ENCODE data around the gene EFNA5.

The EFNA5 gene

GRCh38 chr5:107539726-107540330 is 130.9 kb downstream of the EFNA5 start:
- Histone ChIP-seq H2AFZ (ENCODE audit: low read length) (no peak overlapping the region), H3K4me1 (ENCODE audit: insufficient read depth, low read length, severe bottlenecking) (peaks cover 64% of the 10 kb centered on the region), H3K27ac (ENCODE audit: low read depth, low read length, poor library complexity, severe bottlenecking) (peak overlapping the region; percentile 88), H3K9me2 (ENCODE audit: low read depth, low read length) (no peaks in the 10 kb centered on the region), H3K9me3 (ENCODE audit: low read length) (no peaks in the 10 kb centered on the region), H3F3A (ENCODE audit: insufficient read depth, low read length) (no peaks in the 10 kb centered on the region), H3K9ac (ENCODE audit: low read length) (no peak overlapping the region), H3K4me3 (ENCODE audit: low read depth, low read length, poor library complexity, severe bottlenecking) (no peak overlapping the region), H3K79me2 (ENCODE audit: insufficient read depth, low read length) (no peaks in the 10 kb centered on the region), H3K36me3 (ENCODE audit: insufficient read depth, low read length) (no peaks in the 10 kb centered on the region), H3K27me3 (ENCODE audit: insufficient read depth, low read length) (no peaks in the 10 kb centered on the region), H4K20me1 (ENCODE audit: insufficient read depth, low read length) (no peaks in the 10 kb centered on the region), H3K4me2 (ENCODE audit: low read length) (no peak overlapping the region)
- TF ChIP-seq EZH2 (IDR thresholded peaks at IDR 0.05; ENCODE audit: borderline replicate concordance, low read length) (no peak), CTCF (IDR thresholded peaks at IDR 0.05; ENCODE audit: low read length) (no peak)

- H3K27me3 ChIP-seq (ENCODE audit: insufficient read depth, low read length) = no peaks in the 10 kb centered on the region
- H3K4me2 ChIP-seq (ENCODE audit: low read length) = peak overlapping the region; percentile 47
- peak overlapping the region; percentile 88 for H3K27ac ChIP-seq (ENCODE audit: low read depth, low read length, poor library complexity, severe bottlenecking)
- H3K4me3 ChIP-seq (ENCODE audit: low read depth, low read length, poor library complexity, severe bottlenecking) = no peak overlapping the region
- TF ChIP-seq EZH2 (IDR thresholded peaks at IDR 0.05; ENCODE audit: borderline replicate concordance, low read length) (no peak), CTCF (IDR thresholded peaks at IDR 0.05; ENCODE audit: low read length) (no peak)
- H2AFZ ChIP-seq (ENCODE audit: low read length) = no peak overlapping the region
- H3K9ac ChIP-seq (ENCODE audit: low read length) = peak overlapping the region; percentile 21; the same call in 1 of the 2 replicates
- no peaks in the 10 kb centered on the region for H3K9me2 ChIP-seq (ENCODE audit: low read depth, low read length)
- H3K79me2 ChIP-seq (ENCODE audit: insufficient read depth, low read length) = no peaks in the 10 kb centered on the region
- no peaks in the 10 kb centered on the region for H3F3A ChIP-seq (ENCODE audit: insufficient read depth, low read length)
- H3K9me3 ChIP-seq (ENCODE audit: low read length) = no peaks in the 10 kb centered on the region
- H3K4me1 ChIP-seq (ENCODE audit: insufficient read depth, low read length, severe bottlenecking) = peaks cover 55% of the 10 kb centered on the region
- no peaks in the 10 kb centered on the region for H3K36me3 ChIP-seq (ENCODE audit: insufficient read depth, low read length)
- no peaks in the 10 kb centered on the region for H4K20me1 ChIP-seq (ENCODE audit: insufficient read depth, low read length)
Observed at GRCh38 chr5:107538805-107539445, 131.8 kb downstream of the EFNA5 start.

GRCh38 chr5:107538331-107538730 is 132.4 kb downstream of the EFNA5 start:
- Histone ChIP-seq H3K27ac (ENCODE audit: low read depth, low read length, poor library complexity, severe bottlenecking) (peak overlapping the region; percentile 88), H3K4me3 (ENCODE audit: low read depth, low read length, poor library complexity, severe bottlenecking) (no peak overlapping the region), H3K4me2 (ENCODE audit: low read length) (peak overlapping the region; percentile 47; the same call in 1 of the 2 replicates), H3K9ac (ENCODE audit: low read length) (no peak overlapping the region), H3K79me2 (ENCODE audit: insufficient read depth, low read length) (no peaks in the 10 kb centered on the region), H3K4me1 (ENCODE audit: insufficient read depth, low read length, severe bottlenecking) (peaks cover 49% of the 10 kb centered on the region), H2AFZ (ENCODE audit: low read length) (no peak overlapping the region), H3F3A (ENCODE audit: insufficient read depth, low read length) (no peaks in the 10 kb centered on the region), H4K20me1 (ENCODE audit: insufficient read depth, low read length) (no peaks in the 10 kb centered on the region), H3K9me3 (ENCODE audit: low read length) (no peaks in the 10 kb centered on the region), H3K36me3 (ENCODE audit: insufficient read depth, low read length) (no peaks in the 10 kb centered on the region), H3K27me3 (ENCODE audit: insufficient read depth, low read length) (no peaks in the 10 kb centered on the region), H3K9me2 (ENCODE audit: low read depth, low read length) (no peaks in the 10 kb centered on the region)
- no peak for TF ChIP-seq EZH2 (IDR thresholded peaks at IDR 0.05; ENCODE audit: borderline replicate concordance, low read length)
- TF ChIP-seq CTCF (IDR thresholded peaks at IDR 0.05; ENCODE audit: low read length) = no peak

All from OCI-LY1 (cell line).